ENCODE results near the gene GNAS. TPM values are rescaled to one million over a fixed set of nuclear protein-coding genes. Genes with fewer than 3 reads are reported as not detected.

The GNAS gene
- total RNA-seq, 1 donor: 361 TPM

DNA sequence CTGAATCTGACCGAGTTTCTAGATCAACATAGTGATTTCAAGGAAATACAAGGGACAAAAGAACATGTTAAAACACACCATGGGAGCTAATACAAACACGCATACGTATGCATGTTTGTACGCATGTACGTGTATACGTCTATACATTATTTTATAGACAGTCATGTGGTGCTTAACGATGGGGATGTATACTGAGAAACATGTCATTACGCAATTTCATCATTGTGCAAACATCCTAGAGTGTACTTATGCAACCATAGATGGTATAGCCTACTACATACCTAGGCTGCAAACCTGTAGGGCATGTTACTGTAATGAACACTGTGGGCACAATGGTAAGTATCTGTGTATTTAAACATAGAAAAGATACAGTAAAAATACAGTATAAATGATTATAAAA is 103.6 kb downstream of the GNAS start:
- no peak for TF ChIP-seq CTCF (IDR thresholded peaks at IDR 0.05; ENCODE audit: insufficient read depth, low read depth, low read length)
- DNase-seq (ENCODE audit: low read depth): peak; percentile 23
- H3K4me3 ChIP-seq (ENCODE audit: low read depth, low read length): no peak overlapping the region

- no peak for TF ChIP-seq CTCF (IDR thresholded peaks at IDR 0.05; ENCODE audit: insufficient read depth, low read depth, low read length)
- H3K4me3 ChIP-seq (ENCODE audit: low read depth, low read length): no peak overlapping the region
- no peak for DNase-seq (ENCODE audit: low read depth)
These were observed 107.1 kb downstream of the GNAS start for GRCh38 chr20:58959652-58960051.

Small RNA genes within 50 kb of the gene (small RNA-seq; reads per million reads assigned to genes)
- gene MIR298: not detected
- gene RF02127: not detected
- gene RF02128: not detected
- not detected for gene RF02130
- gene RF02131: not detected

Other genes starting within 250 kb of the GNAS start
- gene STX16, start 201.4 kb upstream of the GNAS start, total RNA-seq: 25.4 and 34.1 TPM in 2 replicates
- gene NPEPL1, start 159.9 kb upstream of the GNAS start, total RNA-seq: 23.7 and 32.5 TPM in 2 replicates
- 0.43 and 0.64 TPM in 2 replicates for gene GNAS-AS1, start 1.8 kb upstream of the GNAS start, total RNA-seq
- 37.7 and 38.9 TPM in 2 replicates for gene NELFCD, start 128.5 kb downstream of the GNAS start, total RNA-seq
- gene CTSZ, start 154.5 kb downstream of the GNAS start, total RNA-seq: 79.9 and 92.1 TPM in 2 replicates
- gene TUBB1, start 166.7 kb downstream of the GNAS start, total RNA-seq: not detected in 2 replicates
- gene ATP5F1E, start 179.6 kb downstream of the GNAS start, total RNA-seq: 27.2 and 27.7 TPM in 2 replicates
- gene PRELID3B, start 190.1 kb downstream of the GNAS start, total RNA-seq: 61.2 and 85.1 TPM in 2 replicates